A673 (cell line): ENCODE measurements around the gene RSAD1. TPM values are rescaled to one million over a fixed set of nuclear protein-coding genes. Genes with fewer than 3 reads are reported as not detected.

Experiments
- BruUV-seq: library from RNA; stranded (reverse); fragments of 400-500 nt; replicated peaks from 2 replicates; lab custom pipeline; 2021; lab: Mats Ljungman, UMichigan
- CTCF ChIA-PET: fragments of 300-600 bp; sonication (Branson Sonifier 250); formaldehyde crosslinking; loops from one replicate; lab custom pipeline; 2022; ENCODE audit warnings: antibody characterized with exemption; lab: Charles Lee
- POLR2A ChIA-PET: fragments of 300-600 bp; sonication (Branson Sonifier 250); formaldehyde crosslinking; loops from one replicate; lab custom pipeline; 2022; ENCODE audit warnings: antibody characterized with exemption; ENCODE audit not compliant: low non-redundant PET; lab: Charles Lee
- DNase-seq: peaks from one replicate; pipeline ENCODE4 v3.0.0-alpha.2; 2015; ENCODE audit warnings: low spot score
- H3K27ac ChIP-seq: fragments of 200-600 bp; sonication (generic); 2 replicates; pipeline ENCODE4 v1.5.1; 2016; ENCODE audit warnings: mixed run types, low read depth, mild to moderate bottlenecking, mixed read lengths, antibody characterized with exemption, low read length; ENCODE audit not compliant: poor library complexity, severe bottlenecking
- H3K27me3 ChIP-seq: fragments of 200-600 bp; sonication (generic); replicated peaks from 2 replicates; pipeline ENCODE4 v1.6.1; 2017; ENCODE audit warnings: mixed run types, low read depth, mild to moderate bottlenecking, mixed read lengths, antibody characterized with exemption, low read length; ENCODE audit not compliant: insufficient read depth, poor library complexity
- H3K36me3 ChIP-seq: fragments of 200-600 bp; sonication (generic); 2 replicates; pipeline ENCODE4 v1.6.1; 2016; ENCODE audit warnings: mixed run types, mild to moderate bottlenecking, mixed read lengths, antibody characterized with exemption, low read length; ENCODE audit not compliant: insufficient read depth, poor library complexity, severe bottlenecking
- H3K4me1 ChIP-seq: fragments of 200-600 bp; sonication (generic); 2 replicates; pipeline ENCODE4 v1.6.1; 2017; ENCODE audit warnings: mixed run types, mild to moderate bottlenecking, mixed read lengths, antibody characterized with exemption, low read length; ENCODE audit not compliant: insufficient read depth, poor library complexity, severe bottlenecking
- H3K4me3 ChIP-seq: fragments of 200-600 bp; sonication (generic); 2 replicates; pipeline ENCODE4 v1.5.1; 2016; ENCODE audit warnings: low read depth, mixed run types, mild to moderate bottlenecking, mixed read lengths, low read length; ENCODE audit not compliant: poor library complexity, severe bottlenecking
- H3K9me3 ChIP-seq: fragments of 200-600 bp; sonication (generic); 2 replicates; pipeline ENCODE4 v1.6.1; 2016; ENCODE audit warnings: mixed run types, low read depth, mild to moderate bottlenecking, mixed read lengths, antibody characterized with exemption, low read length; ENCODE audit not compliant: poor library complexity, severe bottlenecking
- EZH2 ChIP-seq: fragments of 200-600 bp; sonication (generic); IDR thresholded peaks from 2 replicates; pipeline ENCODE4 v1.6.1; 2017; ENCODE audit warnings: borderline replicate concordance, low read depth, mild to moderate bottlenecking, mixed read lengths, antibody characterized with exemption, low read length; ENCODE audit not compliant: poor library complexity, severe bottlenecking
- intact Hi-C: fragments of 100-400 bp; cut with micrococcal nuclease; formaldehyde crosslinking; loops from one replicate; pipeline ENCODE4 v1.10.0; 2022; ENCODE audit not compliant: unreplicated experiment
- total RNA-seq: library from RNA; stranded (reverse); gene quantifications from 2 replicates; pipeline ENCODE4 v1.2.3, GENCODE V29; 2021
- TF ChIP-seq, protein P1 (sequence below): fragments of 300-800, 200-600 bp; sonication (generic); conservative IDR thresholded peaks from 2 replicates; pipeline ENCODE4 v1.5.1; 2017; ENCODE audit warnings: low read depth, mild to moderate bottlenecking, antibody characterized with exemption, low read length, moderate library complexity, mixed read lengths

Gene RSAD1
- total RNA-seq, 1 experiment from 2014 or later: 44.3 TPM

DNA sequence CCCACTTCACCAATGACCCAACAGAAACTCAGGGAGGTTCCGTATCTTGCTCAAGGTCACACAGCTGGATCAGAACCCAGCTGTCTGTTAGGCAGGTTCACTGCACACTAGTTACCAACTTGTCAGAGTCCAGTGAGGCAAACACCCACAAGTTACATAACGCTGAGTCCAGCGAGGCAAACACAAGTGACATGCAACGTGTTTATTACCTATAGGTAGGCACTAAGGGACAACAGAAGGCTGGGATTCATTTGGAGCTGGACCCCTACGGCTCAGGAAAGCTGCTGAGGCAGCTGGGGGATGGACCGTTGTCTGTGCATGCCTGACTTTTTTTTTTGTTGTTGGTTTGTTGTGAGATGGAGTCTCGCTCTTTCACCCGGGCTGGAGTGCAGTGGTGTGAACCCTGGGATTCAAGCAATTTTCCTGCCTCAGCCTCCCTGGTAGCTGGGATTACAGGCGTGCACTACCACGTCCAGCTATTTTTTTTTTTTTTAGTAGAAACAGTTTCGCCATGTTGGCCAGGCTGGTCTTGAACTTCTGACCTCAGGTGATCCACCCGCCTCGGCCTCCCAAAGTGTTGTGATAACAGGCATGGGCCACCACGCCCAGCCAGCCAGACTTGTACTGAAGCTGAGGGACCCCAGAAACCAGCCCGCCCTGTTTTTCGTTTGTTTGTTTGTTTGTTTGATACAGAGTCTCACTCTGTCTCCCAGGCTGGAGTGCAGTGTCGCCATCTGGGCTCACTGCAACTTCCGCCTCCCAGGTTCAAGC is 1.9 kb upstream of the RSAD1 start:
- no peaks in the 10 kb centered on the region for H3K9me3 ChIP-seq
- H3K27me3 ChIP-seq: peaks cover 8% of the 10 kb centered on the region
- no TSS peak for BruUV-seq
- no peak overlapping the region for H3K27ac ChIP-seq
- TF ChIP-seq EZH2: no peak
- TF ChIP-seq, protein P1, sequence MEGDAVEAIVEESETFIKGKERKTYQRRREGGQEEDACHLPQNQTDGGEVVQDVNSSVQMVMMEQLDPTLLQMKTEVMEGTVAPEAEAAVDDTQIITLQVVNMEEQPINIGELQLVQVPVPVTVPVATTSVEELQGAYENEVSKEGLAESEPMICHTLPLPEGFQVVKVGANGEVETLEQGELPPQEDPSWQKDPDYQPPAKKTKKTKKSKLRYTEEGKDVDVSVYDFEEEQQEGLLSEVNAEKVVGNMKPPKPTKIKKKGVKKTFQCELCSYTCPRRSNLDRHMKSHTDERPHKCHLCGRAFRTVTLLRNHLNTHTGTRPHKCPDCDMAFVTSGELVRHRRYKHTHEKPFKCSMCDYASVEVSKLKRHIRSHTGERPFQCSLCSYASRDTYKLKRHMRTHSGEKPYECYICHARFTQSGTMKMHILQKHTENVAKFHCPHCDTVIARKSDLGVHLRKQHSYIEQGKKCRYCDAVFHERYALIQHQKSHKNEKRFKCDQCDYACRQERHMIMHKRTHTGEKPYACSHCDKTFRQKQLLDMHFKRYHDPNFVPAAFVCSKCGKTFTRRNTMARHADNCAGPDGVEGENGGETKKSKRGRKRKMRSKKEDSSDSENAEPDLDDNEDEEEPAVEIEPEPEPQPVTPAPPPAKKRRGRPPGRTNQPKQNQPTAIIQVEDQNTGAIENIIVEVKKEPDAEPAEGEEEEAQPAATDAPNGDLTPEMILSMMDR: no peak
- no peak overlapping the region for H3K4me3 ChIP-seq
- peaks cover under 1% of the 10 kb centered on the region for H3K36me3 ChIP-seq
- intact Hi-C loops: loop anchor here (10.0 kb wide), 1 partner anchor 102 kb away; the partner anchor contains the start of genes EME1 and MRPL27
- DNase-seq: no peak
- peaks cover 8% of the 10 kb centered on the region for H3K4me1 ChIP-seq
- POLR2A ChIA-PET: no interaction called here
- CTCF ChIA-PET: no interaction called here

DNA sequence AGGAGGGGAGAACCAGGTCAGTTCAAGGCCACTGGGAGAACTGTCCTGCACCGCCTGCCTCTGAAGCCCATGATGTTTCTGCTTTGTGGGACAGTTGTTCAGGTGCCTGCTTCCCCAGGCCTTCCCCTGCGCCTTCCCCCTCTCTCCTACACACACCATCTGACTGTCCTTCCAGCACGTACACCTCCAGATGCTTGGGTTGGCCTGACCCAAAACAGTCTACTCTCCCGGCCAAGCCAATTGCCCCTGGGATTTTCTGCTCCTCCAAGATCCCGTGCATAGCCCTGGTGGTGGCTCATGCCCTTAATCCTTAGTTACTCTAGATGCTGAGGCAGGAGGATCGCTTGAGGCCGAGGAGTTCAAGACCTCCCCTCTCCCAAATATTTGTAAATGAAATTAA is 684 bp upstream of the RSAD1 start:
- no peak for DNase-seq
- H3K36me3 ChIP-seq: peaks cover 13% of the 10 kb centered on the region
- ChIA-PET CTCF (interaction anchor here (0.6 kb wide), 3 partner anchors 22 to 397 kb away, joined by 3 to 12 read pairs (median 5); no protein-coding TSS in a partner anchor), POLR2A (interaction anchor here (0.6 to 0.7 kb wide), 2 partner anchors 115 to 232 kb away, joined by 3 to 8 read pairs; no protein-coding TSS in a partner anchor)
- no peak for TF ChIP-seq EZH2
- TF ChIP-seq, protein P1: no peak
- peak overlapping the region; percentile 71 for H3K27ac ChIP-seq
- H3K4me3 ChIP-seq: peak overlapping the region; percentile 65
- H3K9me3 ChIP-seq: no peaks in the 10 kb centered on the region
- H3K4me1 ChIP-seq: peaks cover 8% of the 10 kb centered on the region
- intact Hi-C loops: loop anchor here (10.0 kb wide), 1 partner anchor 103 kb away; the partner anchor contains the start of genes EME1 and MRPL27
- peaks cover 3% of the 10 kb centered on the region for H3K27me3 ChIP-seq
- no TSS peak for BruUV-seq

DNA sequence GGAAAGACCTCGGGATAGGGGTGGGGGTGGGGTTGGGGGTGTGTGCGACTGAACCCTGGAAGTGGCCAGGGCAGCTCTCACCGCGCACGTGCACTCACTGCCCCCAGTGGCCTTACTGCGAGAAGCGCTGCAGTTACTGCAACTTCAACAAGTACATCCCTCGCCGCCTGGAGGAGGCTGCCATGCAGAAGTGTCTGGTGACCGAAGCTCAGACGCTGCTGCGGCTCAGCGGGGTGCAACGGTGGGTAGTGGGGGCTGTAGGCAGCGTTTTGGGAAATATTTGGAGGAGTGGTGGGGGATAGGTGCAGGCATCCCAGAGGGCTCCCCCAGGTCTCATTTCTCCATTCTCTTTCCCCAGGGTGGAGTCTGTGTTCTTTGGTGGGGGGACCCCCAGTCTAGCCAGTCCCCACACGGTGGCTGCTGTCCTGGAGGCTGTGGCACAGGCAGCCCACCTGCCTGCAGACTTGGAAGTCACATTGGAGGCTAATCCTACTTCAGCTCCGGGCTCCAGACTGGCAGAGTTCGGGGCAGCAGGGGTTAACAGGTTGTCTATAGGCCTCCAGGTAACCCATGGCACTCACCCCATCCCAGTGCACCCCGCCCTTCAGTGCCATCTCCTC is 972 bp downstream of the RSAD1 start:
- peak; percentile 90 for DNase-seq
- peak overlapping the region; percentile 65 for H3K4me3 ChIP-seq
- POLR2A ChIA-PET: interaction anchor here (0.7 kb wide), 1 partner anchor 23 kb away, joined by 4 read pairs; no protein-coding TSS in a partner anchor
- peaks cover 8% of the 10 kb centered on the region for H3K4me1 ChIP-seq
- intact Hi-C loops: loop anchor here (5.0 to 10.0 kb wide), 2 partner anchors 63 to 105 kb away; partner anchors contain the start of genes EME1 and MRPL27
- H3K27me3 ChIP-seq: no peaks in the 10 kb centered on the region
- TF ChIP-seq, protein P1: peak; percentile 62
- no peak for TF ChIP-seq EZH2
- H3K36me3 ChIP-seq: peaks cover 17% of the 10 kb centered on the region
- no TSS peak for BruUV-seq
- CTCF ChIA-PET: interaction anchor here (0.5 to 1.4 kb wide), 6 partner anchors 64 to 1139 kb away, joined by 3 to 12 read pairs (median 5); partner anchors contain the start of genes LRRC59 and TOB1
- H3K9me3 ChIP-seq: no peaks in the 10 kb centered on the region
- H3K27ac ChIP-seq: peak overlapping the region; percentile 71
